ENCODE data around the gene LSM14B. TPM values are rescaled to one million over a fixed set of nuclear protein-coding genes. Genes with fewer than 3 reads are reported as not detected.

The LSM14B gene
- total and polyA plus RNA-seq, 7 donors: 26.4 to 67.0 (median 54.2) TPM

GRCh38 chr20:62172666-62173065 lies 50.4 kb downstream of the LSM14B start:
- Histone ChIP-seq H3K4me3 (no peak overlapping the region), H3K4me1 (no peaks in the 10 kb centered on the region), H3K27me3 (ENCODE audit: insufficient read depth in 3 of 3, low read length in 2 of 3) (no peaks in the 10 kb centered on the region), H3K27ac (no peak overlapping the region), H3K36me3 (ENCODE audit: insufficient read depth in 1 of 2, low read depth in 1 of 2) (peaks cover 0 to 77% of the 10 kb centered on the region in 2 donors), H3K9me3 (no peaks in the 10 kb centered on the region)
- 93 to 94% (median 94%) methylated on average over 18 of the region's 18 CpGs for WGBS, 3 donors
- no peak for ATAC-seq
- intact Hi-C loops (cut with DNase I): no loop called here
- peak in 1 of 2 donors; percentile 48 for DNase-seq
- no peak for TF ChIP-seq CTCF (IDR thresholded peaks at IDR 0.05)

GRCh38 chr20:62174021-62174804 lies 51.9 kb downstream of the LSM14B start:
- H3K4me3 ChIP-seq: no peak overlapping the region
- H3K27ac ChIP-seq: no peak overlapping the region
- no peaks in the 10 kb centered on the region for H3K27me3 ChIP-seq (ENCODE audit: insufficient read depth in 3 of 3, low read length in 2 of 3)
- H3K9me3 ChIP-seq: no peaks in the 10 kb centered on the region
- TF ChIP-seq CTCF (IDR thresholded peaks at IDR 0.05): no peak
- no peaks in the 10 kb centered on the region for H3K4me1 ChIP-seq
- DNase-seq: peak in 1 of 2 donors; percentile 40
- WGBS, 3 donors: 85 to 91% (median 88%) methylated on average over 28 of the region's 28 CpGs
- peaks cover 0 to 75% of the 10 kb centered on the region in 2 donors for H3K36me3 ChIP-seq (ENCODE audit: insufficient read depth in 1 of 2, low read depth in 1 of 2)
- no peak for ATAC-seq
- intact Hi-C loops (cut with DNase I): no loop called here

- WGBS, 3 donors: 93 to 94% (median 94%) methylated on average over 26 of the region's 26 CpGs
- H3K27ac ChIP-seq: no peak overlapping the region
- ATAC-seq: peak in 1 of 4 donors; percentile 26
- TF ChIP-seq CTCF (IDR thresholded peaks at IDR 0.05): no peak
- H3K9me3 ChIP-seq: no peaks in the 10 kb centered on the region
- H3K36me3 ChIP-seq (ENCODE audit: insufficient read depth in 1 of 2, low read depth in 1 of 2): peaks cover 0 to 75% of the 10 kb centered on the region in 2 donors
- no peaks in the 10 kb centered on the region for H3K27me3 ChIP-seq (ENCODE audit: insufficient read depth in 3 of 3, low read length in 2 of 3)
- no peak overlapping the region for H3K4me3 ChIP-seq
- DNase-seq: peak in 1 of 2 donors; percentile 26
- H3K4me1 ChIP-seq: no peaks in the 10 kb centered on the region
- intact Hi-C loops (cut with DNase I): no loop called here
These were observed 52.8 kb downstream of the LSM14B start for GRCh38 chr20:62174870-62175624.

- intact Hi-C loops (cut with DNase I): no loop called here
- no peak overlapping the region for H3K27ac ChIP-seq
- peak in 1 of 2 donors; percentile 35 for DNase-seq
- H3K36me3 ChIP-seq (ENCODE audit: insufficient read depth in 1 of 2, low read depth in 1 of 2): peaks cover 0 to 78% of the 10 kb centered on the region in 2 donors
- no peak for TF ChIP-seq CTCF (IDR thresholded peaks at IDR 0.05)
- H3K4me1 ChIP-seq: no peaks in the 10 kb centered on the region
- no peak overlapping the region for H3K4me3 ChIP-seq
- no peaks in the 10 kb centered on the region for H3K9me3 ChIP-seq
- WGBS, 3 donors: 93 to 96% (median 95%) methylated on average over 10 of the region's 10 CpGs
- no peaks in the 10 kb centered on the region for H3K27me3 ChIP-seq (ENCODE audit: insufficient read depth in 3 of 3, low read length in 2 of 3)
- no peak for ATAC-seq
These were observed 53.4 kb downstream of the LSM14B start for GRCh38 chr20:62175711-62176110.
